T-cell (primary cell): ENCODE measurements around the gene SOSTDC1. TPM values are rescaled to one million over a fixed set of nuclear protein-coding genes. Genes with fewer than 3 reads are reported as not detected.
"Not testable (repeated sequence)": the region's sequence is repeated elsewhere in the genome, so short reads cannot be mapped to it uniquely, and the experiment has no call there.

ENCODE experiments used
- ATAC-seq, 4 experiments: fragments of 200-7000 bp in 3 of 4; fragments of 150-1000 bp in 1 of 4; cut with Tn5 transposase; replicated peaks in 1 of 4; 1 replicate in 3 of 4; 2 replicates in 1 of 4; pipeline ENCODE4 v1.10.0; 2021; ENCODE audit warnings: moderate library complexity in 3 of 4, mild to moderate bottlenecking in 2 of 4, moderate number of reproducible peaks in 1 of 4
- CTCF ChIA-PET, 2 donors: fragments of 300-600 bp; sonication (Branson Sonifier 250); formaldehyde crosslinking; loops; one replicate each; lab custom pipeline; 2022; ENCODE audit warnings: antibody characterized with exemption in 2 of 2; lab: Charles Lee
- POLR2A ChIA-PET, 2 donors: fragments of 300-600 bp; sonication (Branson Sonifier 250); formaldehyde crosslinking; loops; one replicate each; lab custom pipeline; 2022; ENCODE audit warnings: antibody characterized with exemption in 2 of 2; lab: Charles Lee
- DNase-seq, 35 experiments: peaks; one replicate each; pipeline versions ENCODE4 v3.0.0 to v3.0.0-alpha.2; 2013 to 2023
- H3K27ac ChIP-seq: one replicate; pipeline ENCODE4 v1.5.1; 2013; ENCODE audit warnings: low read length
- H3K27me3 ChIP-seq, 2 experiments: replicated peaks in 1 of 2; 1 replicate in 1 of 2; 2 replicates in 1 of 2; pipeline versions ENCODE4 v1.6.1 to v1.7.0; 2013; ENCODE audit warnings: low read length in 1 of 2, mixed read lengths in 1 of 2; ENCODE audit not compliant: control insufficient read depth in 2 of 2, insufficient read depth in 2 of 2; ENCODE audit errors: extremely low read depth in 1 of 2
- H3K36me3 ChIP-seq, 2 donors: 1 replicate in 1 of 2; 2 replicates in 1 of 2; pipeline versions ENCODE4 v1.6.1 to v1.7.0; 2013; ENCODE audit warnings: low read length in 1 of 2; ENCODE audit not compliant: control insufficient read depth in 2 of 2, insufficient read depth in 1 of 2; ENCODE audit errors: extremely low read depth in 1 of 2
- H3K4me1 ChIP-seq, 2 experiments: 1 replicate in 1 of 2; 2 replicates in 1 of 2; pipeline versions ENCODE4 v1.6.1 to v1.7.0; 2013; ENCODE audit warnings: low read length in 2 of 2, mixed read lengths in 1 of 2; ENCODE audit not compliant: insufficient read depth in 2 of 2, control insufficient read depth in 1 of 2; ENCODE audit errors: extremely low read depth in 1 of 2
- H3K4me3 ChIP-seq, 2 donors: 1 replicate in 1 of 2; 2 replicates in 1 of 2; pipeline versions ENCODE4 v1.5.1 to v1.7.0; 2013; ENCODE audit warnings: mild to moderate bottlenecking in 2 of 2, low read length in 1 of 2, moderate library complexity in 1 of 2; ENCODE audit not compliant: control insufficient read depth in 1 of 2; ENCODE audit errors: extremely low read depth in 1 of 2
- H3K9me3 ChIP-seq: 2 replicates; pipeline ENCODE4 v1.7.0; 2013
- H3K27ac Mint-ChIP-seq, 2 donors: one replicate each; pipeline ENCODE4 v1.8.0; 2020 to 2021; ENCODE audit warnings: mild to moderate bottlenecking in 2 of 2, mixed read lengths in 2 of 2
- H3K27me3 Mint-ChIP-seq, 2 donors: one replicate each; pipeline ENCODE4 v1.8.0; 2021 to 2022; ENCODE audit warnings: mixed read lengths in 2 of 2
- H3K36me3 Mint-ChIP-seq: one replicate; pipeline ENCODE4 v1.8.0; 2021; ENCODE audit warnings: mixed read lengths
- H3K4me1 Mint-ChIP-seq, 3 donors: one replicate each; pipeline ENCODE4 v1.8.0; 2020 to 2022; ENCODE audit warnings: mixed read lengths in 3 of 3, mild to moderate bottlenecking in 1 of 3
- H3K4me3 Mint-ChIP-seq, 3 donors: one replicate each; pipeline ENCODE4 v1.8.0; 2020 to 2022; ENCODE audit warnings: mild to moderate bottlenecking in 3 of 3, mixed read lengths in 3 of 3, moderate library complexity in 3 of 3
- H3K9me3 Mint-ChIP-seq, 3 donors: one replicate each; pipeline ENCODE4 v1.8.0; 2020 to 2022; ENCODE audit warnings: mixed read lengths in 3 of 3
- WGBS: methylation state at CpG from one replicate; pipeline ENCODE4 v1.1.5; 2013; ENCODE audit warnings: missing lambda C conversion rate; ENCODE audit not compliant: insufficient coverage; 5-methylcytosine and 5-hydroxymethylcytosine counted together
- total RNA-seq, 35 experiments: library from RNA in 6 of 35; stranded (reverse) in 6 of 35; fragments of 120-200 nt in 1 of 35; gene quantifications; one replicate each; pipeline versions ENCODE4 v1.2.1 to v1.2.4 and lab custom pipeline; 2013 to 2026

SOSTDC1 gene
- total RNA-seq, 5 donors from 2014 or later (not counting 1 experiment from before 2014, with no cell fraction given): not detected

DNA sequence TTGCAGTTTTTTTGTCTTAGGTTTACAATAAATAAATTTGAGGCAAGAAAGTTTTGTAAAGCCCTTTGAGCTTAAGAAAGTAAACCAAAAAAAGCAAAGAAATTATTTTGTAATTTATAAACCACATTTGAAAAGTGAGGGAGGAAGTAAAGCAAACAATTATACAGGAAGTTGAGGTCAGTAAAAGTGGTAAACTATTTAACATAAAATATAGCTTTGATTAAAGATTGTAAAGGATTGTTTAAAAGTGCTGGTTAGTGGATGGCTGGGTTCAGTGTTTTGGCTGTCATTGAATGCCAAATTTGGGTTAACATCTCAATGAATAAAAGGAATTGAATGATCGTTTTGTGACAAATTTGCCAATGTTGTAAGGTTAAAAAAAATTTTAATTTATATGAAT lies 9.9 kb downstream of the SOSTDC1 start:
- ChIA-PET CTCF (interaction anchor here in 1 of 2 donors (0.7 kb wide), 1 partner anchor 12 kb away, joined by 3 read pairs; no protein-coding TSS in a partner anchor), POLR2A (interaction anchor here (0.7 to 0.9 kb wide), 3 partner anchors 19 to 187 kb away, joined by 3 to 4 read pairs (median 3); no protein-coding TSS in a partner anchor)
- no CpG with 5 or more reads among the region's 1 CpG for WGBS

DNA sequence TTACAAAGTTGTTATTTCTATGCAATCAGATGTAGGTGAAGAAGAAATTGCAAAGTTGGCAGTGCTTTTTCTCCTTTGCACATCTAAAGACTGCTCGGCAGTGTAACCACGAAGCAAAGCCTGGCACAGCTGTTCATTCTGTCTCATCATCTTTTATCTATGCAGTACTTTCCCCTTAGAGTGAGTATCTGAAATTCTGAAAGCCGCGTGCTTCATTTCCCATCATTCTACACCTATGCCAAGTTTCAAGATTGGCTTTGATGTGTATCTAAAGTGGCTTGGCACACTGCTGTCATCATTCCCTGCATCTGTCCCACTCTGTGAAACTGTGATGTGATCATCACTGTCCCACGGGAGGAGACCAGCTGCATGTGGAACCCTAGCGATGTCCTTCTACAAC lies 15.2 kb downstream of the SOSTDC1 start:
- Histone ChIP-seq H3K4me3 (no peak overlapping the region), H3K9me3 (no peaks in the 10 kb centered on the region), H3K27ac (no peak overlapping the region), H3K27me3 (no peaks in the 10 kb centered on the region), H3K4me1 (no peaks in the 10 kb centered on the region), H3K36me3 (no peaks in the 10 kb centered on the region)
- H3K36me3 Mint-ChIP-seq: no peaks in the 10 kb centered on the region
- peaks cover 5 to 6% (median 6%) of the 10 kb centered on the region in 3 donors for H3K4me1 Mint-ChIP-seq
- H3K4me3 Mint-ChIP-seq: no peak overlapping the region
- ChIA-PET CTCF (no interaction called here), POLR2A (interaction anchor here in 1 of 2 donors (0.6 kb wide), 1 partner anchor 1278 kb away, joined by 4 read pairs; no protein-coding TSS in a partner anchor)
- WGBS: no CpG with 5 or more reads among the region's 6 CpGs
- H3K27ac Mint-ChIP-seq: no peak overlapping the region
- no peak for ATAC-seq
- DNase-seq: no peak
- peaks cover 0 to 3% of the 10 kb centered on the region in 2 donors for H3K27me3 Mint-ChIP-seq
- no peaks in the 10 kb centered on the region for H3K9me3 Mint-ChIP-seq

More for the DNA sequence above, 9.9 kb downstream of the SOSTDC1 start:
- H3K27me3 ChIP-seq: no peaks in the 10 kb centered on the region
- DNase-seq: no peak
- ATAC-seq: no peak
- H3K36me3 Mint-ChIP-seq: no peaks in the 10 kb centered on the region
- no peaks in the 10 kb centered on the region for H3K9me3 ChIP-seq
- H3K27me3 Mint-ChIP-seq: peaks cover 0 to 3% of the 10 kb centered on the region in 2 donors
- H3K4me1 ChIP-seq: no peaks in the 10 kb centered on the region
- no peaks in the 10 kb centered on the region for H3K36me3 ChIP-seq
- no peaks in the 10 kb centered on the region for H3K9me3 Mint-ChIP-seq
- no peak overlapping the region for H3K4me3 ChIP-seq
- H3K27ac ChIP-seq: no peak overlapping the region
- no peak overlapping the region for H3K4me3 Mint-ChIP-seq
- peaks cover 10 to 14% (median 12%) of the 10 kb centered on the region in 3 donors for H3K4me1 Mint-ChIP-seq
- peak overlapping the region in 1 of 2 donors; percentile 34 for H3K27ac Mint-ChIP-seq

DNA sequence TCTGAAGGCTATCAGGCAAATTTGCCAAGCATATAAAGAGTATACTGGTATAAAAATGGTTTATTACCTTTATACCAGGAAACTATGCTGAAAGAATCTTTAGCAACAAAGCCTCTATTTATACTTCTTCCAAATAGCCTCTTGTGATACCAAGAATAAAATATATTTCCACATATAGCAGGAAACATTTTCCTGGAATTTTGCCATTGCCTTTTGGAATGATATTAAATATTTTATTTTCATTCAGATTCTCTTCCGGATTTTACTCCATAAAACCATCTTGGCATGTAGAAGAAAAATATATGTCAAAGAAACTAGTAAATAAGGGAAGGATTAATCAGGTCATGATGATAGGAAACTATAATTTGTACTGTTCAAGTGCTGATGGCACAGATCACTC lies 17.7 kb downstream of the SOSTDC1 start:
- Mint-ChIP-seq H3K27me3 (peaks cover 0 to 3% of the 10 kb centered on the region in 2 donors), H3K4me1 (no peaks in the 10 kb centered on the region), H3K27ac (no peak overlapping the region), H3K9me3 (no peaks in the 10 kb centered on the region), H3K4me3 (no peak overlapping the region), H3K36me3 (no peaks in the 10 kb centered on the region)
- no peak for ATAC-seq
- H3K9me3 ChIP-seq: no peaks in the 10 kb centered on the region
- no peak overlapping the region for H3K27ac ChIP-seq
- no peaks in the 10 kb centered on the region for H3K36me3 ChIP-seq
- POLR2A ChIA-PET: no interaction called here
- no peaks in the 10 kb centered on the region for H3K27me3 ChIP-seq
- no CpG with 5 or more reads among the region's 1 CpG for whole genome bisulfite sequencing
- no peak for DNase-seq
- H3K4me1 ChIP-seq: no peaks in the 10 kb centered on the region
- CTCF ChIA-PET: interaction anchor here in 1 of 2 donors (0.7 kb wide), 1 partner anchor 14 kb away, joined by 3 read pairs; no protein-coding TSS in a partner anchor
- H3K4me3 ChIP-seq: no peak overlapping the region

DNA sequence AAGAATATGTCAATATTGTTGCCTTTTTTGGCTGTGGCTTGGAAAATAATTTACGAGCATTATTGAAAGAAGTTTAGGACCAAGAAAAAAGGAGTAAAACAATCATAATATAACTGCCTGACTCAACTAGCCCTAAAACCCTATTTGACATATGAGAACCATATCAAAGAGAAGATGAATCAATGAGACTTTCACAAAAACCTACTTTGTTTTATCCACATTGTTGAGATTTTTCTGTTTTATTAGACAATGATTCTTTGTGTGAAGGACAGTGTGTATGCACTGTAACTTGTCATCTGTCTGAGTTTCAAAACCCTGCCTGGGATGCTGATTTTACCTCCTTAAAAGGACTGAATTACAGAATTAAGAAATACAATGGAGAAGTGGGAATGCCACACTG lies 19.0 kb downstream of the SOSTDC1 start:
- CTCF ChIA-PET: no interaction called here

DNA sequence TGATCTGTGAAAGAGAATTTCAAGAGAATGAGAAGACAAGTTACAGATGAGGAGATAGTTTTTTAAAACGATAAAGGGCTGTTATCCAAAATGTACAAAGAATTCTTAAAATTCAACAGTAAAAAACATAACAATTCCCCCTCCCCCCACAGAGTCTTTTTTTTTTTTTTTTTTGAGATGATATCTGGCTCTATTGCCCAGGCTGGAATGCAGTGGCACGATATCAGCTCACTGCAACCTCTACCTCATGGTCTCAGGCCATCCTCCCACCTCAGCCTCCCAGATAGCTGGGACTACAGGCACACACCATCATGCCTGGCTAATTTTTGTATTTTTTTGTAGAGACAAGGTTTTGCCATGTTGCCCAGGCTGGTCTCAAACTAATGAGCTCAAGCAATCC lies 21.7 kb downstream of the SOSTDC1 start:
- POLR2A ChIA-PET, DNase-seq, H3K36me3 Mint-ChIP-seq, H3K27me3 Mint-ChIP-seq, H3K4me1 Mint-ChIP-seq, H3K4me1 ChIP-seq, ATAC-seq, H3K4me3 ChIP-seq, H3K9me3 Mint-ChIP-seq, H3K9me3 ChIP-seq, H3K4me3 Mint-ChIP-seq, H3K27ac Mint-ChIP-seq, H3K36me3 ChIP-seq, H3K27ac ChIP-seq, H3K27me3 ChIP-seq: not testable (repeated sequence)
- CTCF ChIA-PET: interaction anchor here in 1 of 2 donors (1.0 kb wide), 1 partner anchor 121 kb away, joined by 4 read pairs; no protein-coding TSS in a partner anchor
- WGBS: no CpG with 5 or more reads among the region's 2 CpGs

More for the DNA sequence above, 19.0 kb downstream of the SOSTDC1 start:
- Histone ChIP-seq H3K36me3 (no peaks in the 10 kb centered on the region), H3K27ac (no peak overlapping the region), H3K4me1 (no peaks in the 10 kb centered on the region), H3K27me3 (no peaks in the 10 kb centered on the region), H3K4me3 (no peak overlapping the region), H3K9me3 (no peaks in the 10 kb centered on the region)
- no peaks in the 10 kb centered on the region for H3K9me3 Mint-ChIP-seq
- POLR2A ChIA-PET: no interaction called here
- H3K4me1 Mint-ChIP-seq: no peaks in the 10 kb centered on the region
- peaks cover 0 to under 1% of the 10 kb centered on the region in 2 donors for H3K27me3 Mint-ChIP-seq
- no peak overlapping the region for H3K27ac Mint-ChIP-seq
- DNase-seq (no peak), ATAC-seq (no peak)
- no peaks in the 10 kb centered on the region for H3K36me3 Mint-ChIP-seq
- H3K4me3 Mint-ChIP-seq: no peak overlapping the region
- WGBS: no CpG with 5 or more reads among the region's 1 CpG

DNA sequence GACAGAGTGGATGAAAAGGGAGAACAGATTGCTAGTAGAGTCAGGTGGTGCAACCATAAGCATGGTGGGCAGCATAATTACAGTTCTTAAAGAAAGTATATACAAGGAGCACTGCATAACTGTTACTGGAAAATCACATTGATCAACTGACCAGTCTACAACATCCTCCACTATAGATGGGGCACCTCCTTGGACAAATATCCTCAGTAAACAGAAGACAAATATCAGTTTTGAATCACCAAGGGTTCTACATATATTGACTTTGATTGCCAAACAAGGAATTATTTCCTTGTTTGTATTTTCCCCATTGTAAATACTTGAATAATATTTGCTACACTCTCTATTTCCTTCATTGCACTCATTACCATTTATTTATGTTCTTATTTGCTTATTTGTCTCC lies 26.6 kb downstream of the SOSTDC1 start:
- Mint-ChIP-seq H3K27ac (no peak overlapping the region), H3K4me1 (no peaks in the 10 kb centered on the region), H3K27me3 (no peaks in the 10 kb centered on the region), H3K36me3 (no peaks in the 10 kb centered on the region), H3K9me3 (peaks cover 0 to 4% (median 0%) of the 10 kb centered on the region in 3 donors), H3K4me3 (no peak overlapping the region)
- Histone ChIP-seq H3K9me3 (no peaks in the 10 kb centered on the region), H3K4me1 (no peaks in the 10 kb centered on the region), H3K36me3 (no peaks in the 10 kb centered on the region), H3K27me3 (no peaks in the 10 kb centered on the region), H3K4me3 (no peak overlapping the region), H3K27ac (no peak overlapping the region)
- POLR2A ChIA-PET: no interaction called here
- CTCF ChIA-PET: interaction anchor here in 1 of 2 donors (1.4 kb wide), 1 partner anchor 126 kb away, joined by 5 read pairs; no protein-coding TSS in a partner anchor
- DNase-seq: no peak
- no peak for ATAC-seq
